Karpas-422 (cell line): Measurements from ENCODE around the gene ARID3A. TPM values are rescaled to one million over a fixed set of nuclear protein-coding genes. Genes with fewer than 3 reads are reported as not detected.

Experiments used
- DNase-seq: peaks from one replicate; pipeline ENCODE4 v3.0.0-alpha.2; 2015
- H2AFZ ChIP-seq: fragments of 200-600 bp; sonication (generic); 2 replicates; pipeline ENCODE4 v1.6.1; 2014; ENCODE audit warnings: antibody characterized with exemption, low read length, mixed read lengths
- H3K27ac ChIP-seq: fragments of 200-600 bp; sonication (generic); 2 replicates; pipeline ENCODE4 v1.5.1; 2014; ENCODE audit warnings: mild to moderate bottlenecking, low read length, moderate library complexity
- H3K27me3 ChIP-seq: fragments of 200-600 bp; sonication (generic); 2 replicates; pipeline ENCODE4 v1.6.1; 2014; ENCODE audit warnings: low read length, mixed read lengths
- H3K36me3 ChIP-seq: fragments of 200-600 bp; sonication (generic); 2 replicates; pipeline ENCODE4 v1.6.1; 2014; ENCODE audit warnings: low read length, mixed read lengths; ENCODE audit not compliant: insufficient read depth
- H3K4me1 ChIP-seq: fragments of 200-600 bp; sonication (generic); 2 replicates; pipeline ENCODE4 v1.6.1; 2014; ENCODE audit warnings: mild to moderate bottlenecking, low read length, mixed read lengths
- H3K4me2 ChIP-seq: fragments of 200-600 bp; sonication (generic); 2 replicates; pipeline ENCODE4 v1.6.1; 2014; ENCODE audit warnings: low read length, low read depth, mild to moderate bottlenecking; ENCODE audit not compliant: poor library complexity, severe bottlenecking
- H3K4me3 ChIP-seq: fragments of 200-600 bp; sonication (generic); 2 replicates; pipeline ENCODE4 v1.5.1; 2014; ENCODE audit warnings: mild to moderate bottlenecking, antibody characterized with exemption, low read length, mixed read lengths
- H3K79me2 ChIP-seq: fragments of 200-600 bp; sonication (generic); 2 replicates; pipeline ENCODE4 v1.6.1; 2014; ENCODE audit warnings: mild to moderate bottlenecking, low read length, mixed read lengths
- H3K9ac ChIP-seq: fragments of 200-600 bp; sonication (generic); 2 replicates; pipeline ENCODE4 v1.6.0; 2014; ENCODE audit warnings: low read length
- H3K9me2 ChIP-seq: fragments of 200-600 bp; sonication (generic), shearing (Covaris generic); replicated peaks from 2 replicates; pipeline ENCODE4 v1.6.0; 2014; ENCODE audit warnings: mild to moderate bottlenecking, low read length, moderate library complexity; ENCODE audit not compliant: insufficient read depth
- H3K9me3 ChIP-seq: fragments of 300-700, 200-600 bp; sonication (generic); 2 replicates; pipeline ENCODE4 v1.6.1; 2014; ENCODE audit warnings: low read length, mixed read lengths
- H4K20me1 ChIP-seq: fragments of 200-600 bp; sonication (generic); 2 replicates; pipeline ENCODE4 v1.6.1; 2014; ENCODE audit warnings: mild to moderate bottlenecking, antibody characterized with exemption, low read length, low read depth; ENCODE audit not compliant: insufficient read depth
- total RNA-seq: library from RNA; depleted of rRNA; stranded (reverse); fragments of >200 nt; shearing (Covaris generic); gene quantifications from 2 replicates; pipeline ENCODE4 v1.2.3, GENCODE V29; 2014; ENCODE audit warnings: low replicate concordance

Gene ARID3A
- total RNA-seq, 1 experiment from 2014 or later, result 2.0 TPM

DNA sequence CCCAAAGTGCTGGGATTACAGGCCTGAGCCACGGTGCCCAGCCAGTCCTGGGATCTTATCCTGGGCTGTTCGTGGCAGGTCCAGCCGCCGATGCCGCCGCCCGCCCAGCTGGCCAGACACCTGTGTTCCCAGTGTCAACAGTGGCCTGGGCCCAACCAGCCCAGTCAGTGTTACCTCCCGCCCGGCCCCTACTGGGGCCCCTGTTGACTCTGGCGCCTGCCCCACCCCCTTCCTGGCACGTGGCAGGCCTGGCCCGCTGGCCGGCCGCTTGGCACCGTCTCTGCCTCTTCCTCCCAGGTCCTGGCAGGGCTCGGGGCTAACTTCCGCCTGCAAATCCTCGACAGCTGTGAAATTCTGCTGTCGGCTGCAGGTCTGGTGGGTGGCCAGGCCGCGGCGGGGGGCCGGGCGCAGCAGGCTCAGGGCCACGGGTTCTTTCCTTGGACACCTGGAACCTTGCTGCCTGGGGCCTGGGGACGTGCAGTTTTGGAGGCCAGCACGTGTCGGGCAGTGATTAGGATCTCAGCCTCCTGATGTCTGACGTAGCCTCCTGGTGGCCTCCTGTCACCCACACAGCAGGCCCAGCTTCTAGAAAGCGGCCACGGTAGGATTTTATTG, 9.1 kb downstream of the ARID3A start:
- Histone ChIP-seq H3K27me3 (no peaks in the 10 kb centered on the region), H3K79me2 (no peaks in the 10 kb centered on the region), H3K9me3 (no peaks in the 10 kb centered on the region), H4K20me1 (no peaks in the 10 kb centered on the region), H3K4me2 (no peak overlapping the region), H3K4me1 (no peaks in the 10 kb centered on the region), H3K27ac (no peak overlapping the region), H3K4me3 (no peak overlapping the region), H2AFZ (no peak overlapping the region), H3K9ac (no peak overlapping the region), H3K36me3 (no peaks in the 10 kb centered on the region), H3K9me2 (no peaks in the 10 kb centered on the region)
- DNase-seq, result no peak

DNA sequence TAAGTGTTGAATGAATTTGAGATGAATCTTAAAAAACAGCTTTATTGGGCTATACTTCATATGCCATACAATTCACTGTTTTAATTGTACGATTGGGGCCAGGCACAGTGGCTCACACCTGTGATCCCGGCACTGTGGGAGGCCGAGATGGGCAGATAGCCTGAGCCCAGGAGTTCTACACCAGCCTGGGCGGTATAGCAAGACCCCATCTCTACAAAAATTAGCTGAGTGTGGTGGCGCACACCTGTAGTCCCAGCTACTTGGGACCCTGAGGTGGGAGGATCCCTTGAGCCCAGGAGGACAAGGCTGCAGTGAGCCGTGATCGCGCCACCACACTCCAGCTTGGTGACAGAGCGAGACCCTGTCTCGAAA, 10.3 kb downstream of the ARID3A start:
- Histone ChIP-seq H3K4me1 (no peaks in the 10 kb centered on the region), H3K79me2 (no peaks in the 10 kb centered on the region), H3K4me3 (no peak overlapping the region), H3K27ac (no peak overlapping the region), H4K20me1 (no peaks in the 10 kb centered on the region), H3K9ac (no peak overlapping the region), H3K36me3 (no peaks in the 10 kb centered on the region), H3K4me2 (no peak overlapping the region), H3K27me3 (no peaks in the 10 kb centered on the region), H2AFZ (no peak overlapping the region), H3K9me3 (no peaks in the 10 kb centered on the region), H3K9me2 (no peaks in the 10 kb centered on the region)
- DNase-seq, result no peak

DNA sequence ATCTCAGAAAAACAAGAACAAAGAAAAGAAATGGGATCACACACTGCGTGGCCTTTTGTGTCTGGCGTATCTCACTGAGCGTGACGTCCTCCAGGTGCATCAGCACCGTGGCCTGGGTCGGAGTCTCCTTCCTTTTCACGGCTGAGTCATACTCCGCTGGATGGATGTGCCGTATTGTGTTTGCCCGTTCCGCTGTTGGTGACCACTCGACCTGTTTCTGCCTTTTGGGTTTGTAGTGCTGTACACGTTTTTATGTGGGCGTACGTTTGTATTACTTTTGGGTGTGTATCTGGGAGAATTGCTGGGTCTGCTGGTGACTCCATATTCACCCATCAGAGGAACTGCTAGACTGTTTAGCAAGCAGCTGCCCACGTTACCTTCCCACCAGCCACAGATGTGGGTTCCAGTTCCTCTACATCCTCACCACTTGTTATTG, 11.4 kb downstream of the ARID3A start:
- H2AFZ ChIP-seq, result no peak overlapping the region
- H3K79me2 ChIP-seq, result no peaks in the 10 kb centered on the region
- no peak overlapping the region for H3K4me2 ChIP-seq
- H3K9ac ChIP-seq, result no peak overlapping the region
- 0 out of 2 replicates have a peak, but pooled peaks cover 6% of the 10 kb centered on the region for H4K20me1 ChIP-seq
- H3K4me1 ChIP-seq, result no peaks in the 10 kb centered on the region
- H3K4me3 ChIP-seq, result no peak overlapping the region
- H3K27me3 ChIP-seq, result no peaks in the 10 kb centered on the region
- H3K9me2 ChIP-seq, result no peaks in the 10 kb centered on the region
- no peak overlapping the region for H3K27ac ChIP-seq
- no peaks in the 10 kb centered on the region for H3K9me3 ChIP-seq
- DNase-seq, result no peak
- no peaks in the 10 kb centered on the region for H3K36me3 ChIP-seq

DNA sequence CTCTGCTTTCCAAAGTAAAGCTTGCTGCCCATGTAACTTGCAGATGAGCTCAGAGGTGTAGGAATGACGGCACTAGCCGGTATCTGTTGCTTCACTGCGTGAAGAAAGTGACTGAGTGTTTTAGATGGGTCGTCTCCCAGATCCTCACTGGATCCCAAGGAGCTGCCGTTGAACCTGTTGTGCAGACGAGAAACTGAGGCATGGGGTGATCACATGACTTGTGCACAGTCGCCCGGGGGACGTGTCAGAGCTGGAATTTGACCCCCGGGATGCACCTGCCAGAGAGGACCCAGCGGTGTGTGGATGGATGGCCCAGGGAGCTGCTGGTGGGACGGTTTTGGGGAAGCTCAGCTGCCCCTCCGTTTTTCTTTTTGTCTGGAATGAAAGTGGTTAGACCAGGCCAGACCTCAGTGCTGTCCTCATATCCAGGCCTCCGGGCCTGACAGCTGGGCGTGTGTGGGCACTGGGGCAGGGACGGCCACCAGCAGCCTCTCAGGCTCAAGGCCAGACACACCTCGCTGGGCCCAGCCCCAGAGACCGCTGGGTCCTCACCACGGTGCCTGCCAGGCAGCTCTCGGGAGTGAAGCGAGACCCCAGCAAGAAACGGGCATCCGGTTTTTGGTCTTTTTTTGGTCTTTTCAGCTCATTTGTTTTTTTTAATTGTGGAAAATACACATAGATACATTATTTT, 12.5 kb downstream of the ARID3A start:
- Histone ChIP-seq H3K9me3 (no peaks in the 10 kb centered on the region), H3K79me2 (no peaks in the 10 kb centered on the region), H2AFZ (no peak overlapping the region), H3K9ac (no peak overlapping the region), H3K4me3 (no peak overlapping the region), H4K20me1 (0 out of 2 replicates have a peak, but pooled peaks cover 6% of the 10 kb centered on the region), H3K27ac (no peak overlapping the region), H3K4me2 (no peak overlapping the region), H3K36me3 (no peaks in the 10 kb centered on the region), H3K27me3 (no peaks in the 10 kb centered on the region), H3K4me1 (no peaks in the 10 kb centered on the region), H3K9me2 (no peaks in the 10 kb centered on the region)
- no peak for DNase-seq

DNA sequence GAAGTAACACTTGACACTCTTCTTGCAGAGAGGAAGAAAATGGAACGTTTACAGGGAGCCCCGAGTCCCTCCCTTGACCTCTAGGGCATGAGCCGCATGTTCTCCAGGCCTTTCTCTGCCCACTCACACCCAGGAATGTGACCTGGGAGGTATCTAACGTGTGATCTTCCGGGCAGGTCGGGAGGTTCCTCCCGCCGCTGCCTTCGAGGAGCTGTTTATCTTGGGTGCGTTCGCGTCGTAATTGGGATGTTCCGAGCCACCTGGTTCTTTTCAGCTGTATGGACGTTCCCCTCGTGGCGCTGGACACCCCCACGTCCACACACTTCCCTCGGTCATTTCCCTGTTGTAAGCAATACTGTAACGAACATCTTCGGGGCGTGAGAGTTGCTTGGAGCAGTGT, 13.6 kb downstream of the ARID3A start:
- Histone ChIP-seq H3K36me3 (no peaks in the 10 kb centered on the region), H2AFZ (no peak overlapping the region), H3K4me1 (no peaks in the 10 kb centered on the region), H3K9me3 (no peaks in the 10 kb centered on the region), H3K9me2 (no peaks in the 10 kb centered on the region), H3K4me3 (no peak overlapping the region), H3K27ac (no peak overlapping the region), H3K27me3 (no peaks in the 10 kb centered on the region), H3K79me2 (no peaks in the 10 kb centered on the region), H4K20me1 (0 out of 2 replicates have a peak, but pooled peaks cover 6% of the 10 kb centered on the region), H3K9ac (no peak overlapping the region), H3K4me2 (no peak overlapping the region)
- no peak for DNase-seq

DNA sequence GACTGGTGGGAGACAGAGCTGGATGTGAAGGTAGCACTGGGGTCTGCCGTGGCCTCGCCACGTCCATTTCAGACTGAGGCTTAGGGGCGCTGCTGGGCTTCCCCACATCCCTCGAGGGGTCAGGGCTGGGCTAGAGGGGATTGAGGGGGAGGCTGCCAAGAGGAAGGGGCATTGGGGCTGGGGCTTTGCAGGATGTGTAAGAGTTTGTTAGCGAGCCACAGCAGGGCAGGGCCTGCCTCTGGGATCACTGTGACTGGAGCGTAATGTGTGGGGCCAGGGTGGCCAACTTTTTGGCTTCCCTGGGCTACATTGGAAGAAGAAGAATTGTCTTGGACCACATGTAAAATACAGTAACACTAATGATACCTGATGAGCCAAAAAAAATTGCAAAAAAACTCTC, 14.1 kb downstream of the ARID3A start:
- no peaks in the 10 kb centered on the region for H3K9me3 ChIP-seq
- H3K36me3 ChIP-seq, result no peaks in the 10 kb centered on the region
- DNase-seq, result no peak
- H3K27ac ChIP-seq, result no peak overlapping the region
- H3K4me3 ChIP-seq, result no peak overlapping the region
- no peak overlapping the region for H3K9ac ChIP-seq
- no peaks in the 10 kb centered on the region for H3K27me3 ChIP-seq
- 0 out of 2 replicates have a peak, but pooled peaks cover 6% of the 10 kb centered on the region for H4K20me1 ChIP-seq
- H2AFZ ChIP-seq, result no peak overlapping the region
- H3K79me2 ChIP-seq, result no peaks in the 10 kb centered on the region
- no peaks in the 10 kb centered on the region for H3K4me1 ChIP-seq
- no peak overlapping the region for H3K4me2 ChIP-seq
- no peaks in the 10 kb centered on the region for H3K9me2 ChIP-seq

DNA sequence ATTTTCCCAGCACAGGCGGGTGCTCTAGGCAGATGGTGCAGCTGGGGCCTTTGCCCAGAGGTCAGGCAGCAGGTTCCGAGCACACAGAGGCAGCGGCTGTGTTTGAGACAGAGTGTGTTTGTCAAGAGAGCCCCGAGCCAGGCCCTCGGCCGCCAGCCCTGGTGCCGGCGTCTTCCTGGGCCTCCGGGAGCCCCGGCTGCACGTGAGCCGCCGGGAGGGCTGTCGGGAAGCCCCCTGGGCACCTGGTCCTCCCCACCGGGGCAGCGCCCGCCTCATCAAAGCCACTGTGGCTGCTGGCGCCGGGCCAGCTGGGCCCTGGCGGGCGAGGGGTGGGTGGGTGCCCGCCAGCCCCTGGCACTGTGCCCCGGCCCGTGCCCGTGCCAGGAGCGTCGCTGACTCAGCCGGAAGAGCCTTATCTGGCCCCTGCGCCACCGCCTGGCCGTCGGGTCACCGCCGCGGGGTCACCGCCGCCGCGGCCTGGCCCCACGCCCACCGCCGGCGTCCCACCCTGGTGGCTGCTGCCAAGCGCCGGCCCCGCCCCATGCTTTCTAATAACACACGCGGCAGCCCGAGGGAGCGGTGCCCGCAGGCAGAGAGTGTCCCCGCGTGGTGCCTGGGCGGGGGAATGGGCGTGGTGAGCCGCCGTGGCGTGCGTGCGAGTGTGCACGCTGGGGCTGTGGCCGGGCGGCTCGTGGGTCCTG, 14.9 kb downstream of the ARID3A start:
- H3K4me3 ChIP-seq, result no peak overlapping the region
- no peak for DNase-seq
- H3K79me2 ChIP-seq, result no peaks in the 10 kb centered on the region
- H3K9ac ChIP-seq, result no peak overlapping the region
- no peaks in the 10 kb centered on the region for H3K27me3 ChIP-seq
- no peaks in the 10 kb centered on the region for H3K36me3 ChIP-seq
- no peaks in the 10 kb centered on the region for H3K9me2 ChIP-seq
- no peaks in the 10 kb centered on the region for H3K4me1 ChIP-seq
- no peak overlapping the region for H3K4me2 ChIP-seq
- no peak overlapping the region for H2AFZ ChIP-seq
- H3K9me3 ChIP-seq, result no peaks in the 10 kb centered on the region
- 0 out of 2 replicates have a peak, but pooled peaks cover 6% of the 10 kb centered on the region for H4K20me1 ChIP-seq
- H3K27ac ChIP-seq, result no peak overlapping the region
